Ovary (tissue), 3 donors: ENCODE data around the gene HMCES.

Source experiments
- EP300 ChIP-seq: sonication (generic); formaldehyde crosslinking; IDR thresholded peaks from one replicate; pipeline ENCODE4 v1.6.1; 2017; ENCODE audit warnings: antibody characterized with exemption
- POLR2A ChIP-seq: fragments of 450-650 bp; IDR thresholded peaks from one replicate; pipeline ENCODE4 v1.6.1; 2017; ENCODE audit warnings: antibody characterized with exemption, mild to moderate bottlenecking, moderate library complexity
- TF ChIP-seq, protein P1 (sequence below), 3 donors: fragments of 450-650 bp in 2 of 3; fragments of 200-600 bp in 1 of 3; IDR thresholded peaks; one replicate each; pipeline versions ENCODE4 v1.5.1 to v1.8.0; 2016 to 2022; ENCODE audit warnings: antibody characterized with exemption in 3 of 3, mild to moderate bottlenecking in 1 of 3
- donor health status: DM: no; HTN: no; CAD: no.

DNA sequence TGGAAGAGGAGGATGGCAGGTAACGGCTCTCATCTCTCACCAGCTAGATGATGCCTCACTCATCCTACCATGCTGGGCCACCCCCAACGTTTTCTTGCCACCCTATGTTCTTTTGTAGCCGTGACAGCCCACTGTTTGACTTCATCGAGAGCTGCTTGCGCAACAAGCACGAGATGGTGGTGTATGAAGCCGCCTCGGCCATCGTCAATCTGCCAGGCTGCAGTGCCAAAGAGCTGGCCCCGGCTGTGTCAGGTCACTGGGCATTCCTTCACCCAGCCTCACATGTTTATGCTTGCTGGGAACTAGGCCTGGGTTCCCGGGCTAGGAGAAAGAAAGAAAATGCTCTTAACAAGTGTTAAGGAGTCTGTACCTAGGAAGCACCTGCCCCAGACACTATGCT is 21.1 kb upstream of the HMCES start:
- TF ChIP-seq, protein P1, sequence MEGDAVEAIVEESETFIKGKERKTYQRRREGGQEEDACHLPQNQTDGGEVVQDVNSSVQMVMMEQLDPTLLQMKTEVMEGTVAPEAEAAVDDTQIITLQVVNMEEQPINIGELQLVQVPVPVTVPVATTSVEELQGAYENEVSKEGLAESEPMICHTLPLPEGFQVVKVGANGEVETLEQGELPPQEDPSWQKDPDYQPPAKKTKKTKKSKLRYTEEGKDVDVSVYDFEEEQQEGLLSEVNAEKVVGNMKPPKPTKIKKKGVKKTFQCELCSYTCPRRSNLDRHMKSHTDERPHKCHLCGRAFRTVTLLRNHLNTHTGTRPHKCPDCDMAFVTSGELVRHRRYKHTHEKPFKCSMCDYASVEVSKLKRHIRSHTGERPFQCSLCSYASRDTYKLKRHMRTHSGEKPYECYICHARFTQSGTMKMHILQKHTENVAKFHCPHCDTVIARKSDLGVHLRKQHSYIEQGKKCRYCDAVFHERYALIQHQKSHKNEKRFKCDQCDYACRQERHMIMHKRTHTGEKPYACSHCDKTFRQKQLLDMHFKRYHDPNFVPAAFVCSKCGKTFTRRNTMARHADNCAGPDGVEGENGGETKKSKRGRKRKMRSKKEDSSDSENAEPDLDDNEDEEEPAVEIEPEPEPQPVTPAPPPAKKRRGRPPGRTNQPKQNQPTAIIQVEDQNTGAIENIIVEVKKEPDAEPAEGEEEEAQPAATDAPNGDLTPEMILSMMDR (IDR thresholded peaks at IDR 0.05): no peak
- no peak for TF ChIP-seq POLR2A
- TF ChIP-seq EP300: no peak
